CD14-positive monocyte (primary cell): ENCODE results near the gene TRABD. TPM values are rescaled to one million over a fixed set of nuclear protein-coding genes. Genes with fewer than 3 reads are reported as not detected.
A peak's percentile ranks its signal among the peaks of the same experiment; 100 is the strongest.

Source experiments
- DNase-seq, 3 donors: peaks; one replicate each; pipeline ENCODE4 v3.0.0-alpha.2; 2011 to 2022
- H2AFZ ChIP-seq: 2 replicates; pipeline ENCODE4 v1.6.0; 2012; ENCODE audit warnings: mild to moderate bottlenecking, low read depth, low read length, inconsistent platforms; ENCODE audit not compliant: insufficient read depth, poor library complexity, severe bottlenecking
- H3K27ac ChIP-seq, 2 donors: 1 replicate in 1 of 2; 2 replicates in 1 of 2; pipeline ENCODE4 v1.5.1; 2012 to 2013; ENCODE audit warnings: low read length in 2 of 2, control low read depth in 1 of 2, inconsistent platforms in 1 of 2, low read depth in 1 of 2, mild to moderate bottlenecking in 1 of 2
- H3K27me3 ChIP-seq, 2 donors: one replicate each; pipeline versions ENCODE4 v1.6.0 to v1.6.1; 2011 to 2013; ENCODE audit warnings: low read length in 2 of 2; ENCODE audit not compliant: control insufficient read depth in 2 of 2, insufficient read depth in 2 of 2
- H3K36me3 ChIP-seq, 2 donors: replicated peaks in 1 of 2; 1 replicate in 1 of 2; 2 replicates in 1 of 2; pipeline versions ENCODE4 v1.5.1 to v1.6.1; 2012 to 2013; ENCODE audit warnings: low read length in 2 of 2, control low read depth in 1 of 2, inconsistent platforms in 1 of 2, mild to moderate bottlenecking in 1 of 2; ENCODE audit not compliant: insufficient read depth in 2 of 2, control insufficient read depth in 1 of 2
- H3K4me1 ChIP-seq, 2 donors: 1 replicate in 1 of 2; 2 replicates in 1 of 2; pipeline versions ENCODE4 v1.5.1 to v1.6.1; 2012 to 2013; ENCODE audit warnings: low read length in 2 of 2, control low read depth in 1 of 2, inconsistent platforms in 1 of 2, mild to moderate bottlenecking in 1 of 2, moderate library complexity in 1 of 2; ENCODE audit not compliant: insufficient read depth in 2 of 2, control insufficient read depth in 1 of 2
- H3K4me2 ChIP-seq: replicated peaks from 2 replicates; pipeline ENCODE3; 2012; ENCODE audit warnings: low read length, moderate library complexity, mild to moderate bottlenecking; ENCODE audit not compliant: poor library complexity, severe bottlenecking; ENCODE audit errors: extremely low read depth
- H3K4me3 ChIP-seq, 3 experiments: fragments of 200-600 bp in 1 of 3; sonication (generic) in 1 of 3; replicated peaks in 1 of 3; 1 replicate in 2 of 3; 2 replicates in 1 of 3; pipeline ENCODE4 v1.5.1; 2011 to 2013; ENCODE audit warnings: low read length in 3 of 3, mild to moderate bottlenecking in 3 of 3, control low read depth in 2 of 3, low read depth in 2 of 3, inconsistent platforms in 1 of 3, moderate library complexity in 1 of 3
- H3K79me2 ChIP-seq: 2 replicates; pipeline ENCODE4 v1.6.0; 2012; ENCODE audit warnings: mild to moderate bottlenecking, control low read depth, inconsistent platforms, low read length, moderate library complexity; ENCODE audit not compliant: insufficient read depth
- H3K9ac ChIP-seq: 2 replicates; pipeline ENCODE4 v1.6.0; 2017; ENCODE audit warnings: low read length, mild to moderate bottlenecking; ENCODE audit not compliant: insufficient read depth, poor library complexity, severe bottlenecking
- H3K9me3 ChIP-seq, 2 donors: replicated peaks in 1 of 2; 1 replicate in 1 of 2; 2 replicates in 1 of 2; pipeline versions ENCODE4 v1.5.1 to v1.6.1; 2012 to 2013; ENCODE audit warnings: low read length in 2 of 2, control low read depth in 1 of 2; ENCODE audit not compliant: control insufficient read depth in 1 of 2, insufficient read depth in 1 of 2
- H4K20me1 ChIP-seq: 2 replicates; pipeline ENCODE4 v1.6.0; 2012; ENCODE audit warnings: mild to moderate bottlenecking, low read length, control low read depth, moderate library complexity; ENCODE audit not compliant: insufficient read depth
- H3K27ac Mint-ChIP-seq, 7 donors: one replicate each; pipeline ENCODE4 v1.8.0; 2020; ENCODE audit warnings: mild to moderate bottlenecking in 7 of 7, mixed read lengths in 7 of 7, moderate library complexity in 6 of 7, inconsistent platforms in 2 of 7
- H3K27me3 Mint-ChIP-seq, 3 donors: one replicate each; pipeline ENCODE4 v1.8.0; 2021 to 2022; ENCODE audit warnings: low read depth in 3 of 3, mild to moderate bottlenecking in 3 of 3, mixed read lengths in 3 of 3, moderate library complexity in 3 of 3, inconsistent platforms in 1 of 3
- H3K36me3 Mint-ChIP-seq, 2 donors: one replicate each; pipeline ENCODE4 v1.8.0; 2020; ENCODE audit warnings: mixed read lengths in 2 of 2, inconsistent platforms in 1 of 2, mild to moderate bottlenecking in 1 of 2
- H3K4me1 Mint-ChIP-seq: one replicate; pipeline ENCODE4 v1.8.0; 2020; ENCODE audit warnings: mild to moderate bottlenecking, mixed read lengths
- H3K4me3 Mint-ChIP-seq, 2 donors: one replicate each; pipeline ENCODE4 v1.8.0; 2020; ENCODE audit warnings: mild to moderate bottlenecking in 2 of 2, mixed read lengths in 2 of 2, moderate library complexity in 1 of 2
- H3K9me3 Mint-ChIP-seq, 7 donors: one replicate each; pipeline ENCODE4 v1.8.0; 2020 to 2022; ENCODE audit warnings: mixed read lengths in 7 of 7, mild to moderate bottlenecking in 6 of 7, moderate library complexity in 6 of 7, inconsistent platforms in 2 of 7
- CTCF ChIP-seq: fragments of 200-600 bp; IDR thresholded peaks from one replicate; pipeline ENCODE4 v1.8.0; 2022; ENCODE audit warnings: antibody characterized with exemption, mild to moderate bottlenecking
- WGBS: methylation state at CpG from one replicate; pipeline ENCODE4 v1.1.5; 2013; ENCODE audit warnings: missing lambda C conversion rate; ENCODE audit not compliant: insufficient coverage; 5-methylcytosine and 5-hydroxymethylcytosine counted together
- intact Hi-C, 2 donors: fragments of 100-400 bp; cut with micrococcal nuclease; formaldehyde crosslinking; loops; one replicate each; pipeline versions ENCODE4 v1.15.0 to v1.15.1; 2023
- polyA plus RNA-seq, 3 donors: library from polyadenylated mRNA; depleted of rRNA in 1 of 3; unstranded in 2 of 3; stranded (reverse) in 1 of 3; fragments of 300-500 nt in 2 of 3; fragments of >200 nt in 1 of 3; fragmentation: Illumina TruSeq in 2 of 3; gene quantifications; 1 replicate in 2 of 3; 2 replicates in 1 of 3; pipeline ENCODE4 v1.2.3, GENCODE V29; 2012 to 2021

The TRABD gene
- polyA plus RNA-seq, 3 donors: 34.5 to 240 (median 39.3) TPM

GRCh38 chr22:50205781-50206569 is 20.3 kb downstream of the TRABD start:
- Mint-ChIP-seq H3K36me3 (peaks cover 57 to 63% of the 10 kb centered on the region in 2 donors), H3K27me3 (peaks cover 0 to 2% (median 0%) of the 10 kb centered on the region in 3 donors), H3K4me1 (peaks cover 57% of the 10 kb centered on the region), H3K9me3 (peaks cover 0 to 3% (median 0%) of the 10 kb centered on the region in 7 donors), H3K4me3 (no peak overlapping the region), H3K27ac (peak overlapping the region in 3 of 7 donors; percentile 50 to 67 (median 65))
- DNase-seq: no peak
- Histone ChIP-seq H3K27ac (peak overlapping the region in 1 of 2 donors; percentile 50), H3K4me1 (peaks cover 55 to 71% of the 10 kb centered on the region in 2 donors), H3K9ac (no peak overlapping the region), H3K4me3 (no peak overlapping the region), H3K27me3 (no peaks in the 10 kb centered on the region), H3K9me3 (no peaks in the 10 kb centered on the region), H3K4me2 (no peak overlapping the region), H3K36me3 (peaks cover 36 to 44% of the 10 kb centered on the region in 2 donors), H2AFZ (no peak overlapping the region), H4K20me1 (peaks cover 76% of the 10 kb centered on the region), H3K79me2 (peaks cover 75% of the 10 kb centered on the region)
- 99% methylated on average over 44 of the region's 45 CpGs for WGBS
- TF ChIP-seq CTCF: no peak
- intact Hi-C loops: loop anchor here in 1 of 2 donors (5.0 to 10.0 kb wide), 2 partner anchors 34 to 281 kb away; partner anchors contain the start of gene PANX2

GRCh38 chr22:50206599-50206998 is 20.9 kb downstream of the TRABD start:
- Histone ChIP-seq H3K27ac (peak overlapping the region in 1 of 2 donors; percentile 50), H3K4me2 (no peak overlapping the region), H3K4me3 (no peak overlapping the region), H3K9me3 (no peaks in the 10 kb centered on the region), H3K36me3 (peaks cover 42 to 51% of the 10 kb centered on the region in 2 donors), H3K4me1 (peaks cover 54 to 67% of the 10 kb centered on the region in 2 donors), H2AFZ (no peak overlapping the region), H3K79me2 (peaks cover 76% of the 10 kb centered on the region), H3K9ac (no peak overlapping the region), H4K20me1 (peaks cover 80% of the 10 kb centered on the region), H3K27me3 (no peaks in the 10 kb centered on the region)
- H3K4me3 Mint-ChIP-seq: no peak overlapping the region
- peaks cover 57% of the 10 kb centered on the region for H3K4me1 Mint-ChIP-seq
- H3K27me3 Mint-ChIP-seq: peaks cover 0 to 2% (median 0%) of the 10 kb centered on the region in 3 donors
- 83% methylated on average over 10 of the region's 10 CpGs for WGBS
- TF ChIP-seq CTCF: peak; percentile 58
- DNase-seq: no peak
- H3K9me3 Mint-ChIP-seq: peaks cover 0 to 3% (median 0%) of the 10 kb centered on the region in 7 donors
- peak overlapping the region in 5 of 7 donors; percentile 60 to 82 (median 67) for H3K27ac Mint-ChIP-seq
- intact Hi-C loops: loop anchor here in 1 of 2 donors (5.0 to 10.0 kb wide), 2 partner anchors 34 to 282 kb away; partner anchors contain the start of gene PANX2
- H3K36me3 Mint-ChIP-seq: peaks cover 61 to 67% of the 10 kb centered on the region in 2 donors
